NCI-H526 treated with DMSO at 0.1 percent for 48 hours (cell line): ENCODE data around the gene MAN2C1.
"Not testable (repeated sequence)": the region's sequence is repeated elsewhere in the genome, so short reads cannot be mapped to it uniquely, and the experiment has no call there.

Experiments
- DNase-seq: peaks from one replicate; lab custom pipeline; 2025; lab: John Stamatoyannopoulos, UW

The MAN2C1 gene

GRCh38 chr15:75346796-75347221, 21.6 kb downstream of the MAN2C1 start, which contains the start of gene NEIL1:
Gene NEIL1 (plus strand): TSS chr15:75347039. CDS start chr15:75348906, 1,867 bp downstream.
- DNase-seq: no peak

GRCh38 chr15:75343953-75344352, 24.5 kb downstream of the MAN2C1 start:
- DNase-seq: not testable (repeated sequence)

- no peak for DNase-seq
Measured at GRCh38 chr15:75342221-75342620, 26.2 kb downstream of the MAN2C1 start.

DNA sequence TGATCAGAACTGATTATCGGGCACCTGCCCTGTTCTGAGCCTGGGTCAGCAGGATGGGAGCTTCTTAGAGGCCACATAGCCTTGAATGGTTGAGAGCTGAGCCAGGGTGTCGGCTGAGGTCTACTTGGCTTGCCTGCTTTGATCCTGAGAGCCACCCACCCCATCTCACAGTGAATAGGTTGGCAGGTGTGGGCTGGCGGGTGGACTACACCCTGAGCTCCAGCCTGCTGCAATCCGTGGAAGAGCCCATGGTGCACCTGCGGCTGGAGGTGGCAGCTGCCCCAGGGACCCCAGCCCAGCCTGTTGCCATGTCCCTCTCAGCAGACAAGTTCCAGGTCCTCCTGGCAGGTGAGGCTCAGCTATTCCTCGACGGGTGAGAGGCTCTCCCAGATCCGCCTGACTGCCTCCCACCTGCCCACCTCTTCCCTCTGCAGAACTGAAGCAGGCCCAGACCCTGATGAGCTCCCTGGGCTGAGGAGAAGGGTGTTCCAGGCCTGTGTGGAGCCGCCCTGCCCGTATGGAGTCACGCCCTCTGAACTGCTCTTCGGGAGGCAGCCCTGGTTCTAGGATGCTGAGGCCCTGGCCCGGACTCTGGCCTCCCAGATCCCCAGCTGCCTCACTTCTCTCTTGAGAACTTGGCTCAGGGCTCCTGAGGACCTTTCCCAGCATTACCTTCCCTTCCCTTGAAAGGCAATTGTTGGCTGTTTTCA, 28.7 kb downstream of the MAN2C1 start:
- no peak for DNase-seq

DNA sequence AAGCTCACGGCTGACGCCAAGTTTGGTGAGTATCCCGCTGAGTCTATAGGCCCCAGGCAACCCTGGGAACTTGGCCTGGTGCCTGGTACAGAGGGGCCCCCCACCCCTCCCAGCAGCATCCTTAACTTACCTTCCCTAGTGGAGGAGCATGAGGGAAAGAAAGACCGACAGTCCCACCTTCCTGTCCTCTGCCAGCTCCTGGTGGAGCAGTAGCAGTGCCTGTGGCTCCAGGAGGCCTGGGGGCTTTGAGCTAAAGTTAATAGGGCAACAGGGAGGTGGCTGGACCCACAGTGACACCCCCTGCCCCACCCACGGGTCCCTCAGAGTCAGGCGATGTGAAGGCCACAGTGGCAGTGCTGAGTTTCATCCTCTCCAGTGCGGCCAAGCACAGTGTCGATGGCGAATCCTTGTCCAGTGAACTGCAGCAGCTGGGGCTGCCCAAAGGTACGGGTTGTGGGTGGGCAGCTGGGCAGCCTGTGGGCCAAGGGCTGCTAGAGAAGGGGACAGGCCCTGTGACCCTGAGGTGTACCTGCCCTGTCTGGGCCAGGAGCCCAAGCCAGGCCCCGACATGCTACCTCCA, 29.7 kb downstream of the MAN2C1 start:
- no peak for DNase-seq

DNA sequence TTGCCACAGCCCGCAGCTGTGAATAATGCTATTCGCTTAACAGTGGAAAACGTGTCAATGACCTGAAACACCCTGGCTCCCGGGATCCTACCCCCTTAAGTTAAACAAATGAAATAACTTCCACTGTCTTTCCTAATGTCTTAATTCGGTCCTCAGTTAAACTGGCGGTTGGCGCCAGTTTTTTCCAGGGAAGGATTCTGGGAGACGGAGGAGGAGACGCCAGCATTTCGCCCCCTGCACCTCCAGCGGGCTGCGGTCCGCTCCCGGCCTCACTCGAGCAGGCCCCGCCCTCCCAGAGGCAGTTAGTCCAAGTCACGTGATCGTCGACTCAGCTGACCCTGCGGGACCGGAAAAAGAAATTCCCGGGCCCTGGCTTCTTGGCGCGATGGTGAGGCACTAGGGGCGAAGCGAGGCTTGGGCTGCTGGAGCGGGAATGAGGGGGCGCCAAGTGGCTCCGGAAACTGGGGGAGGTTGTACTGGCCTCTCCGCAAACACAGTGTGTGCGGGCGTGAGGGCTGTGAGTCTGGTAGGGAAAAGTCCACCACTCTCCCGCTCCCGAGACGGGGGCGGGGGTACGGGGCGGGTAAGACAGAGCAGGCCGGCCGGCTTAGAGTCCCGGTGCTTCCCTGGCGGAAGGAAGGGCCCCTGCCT, 32.6 kb downstream of the MAN2C1 start, which contains the start of gene COMMD4:
Gene COMMD4 (plus strand): TSS at position 359 of the 651 bp plus-strand sequence. CDS start 27 bp downstream, at position 386.
- DNase-seq: peak; percentile 86

DNA sequence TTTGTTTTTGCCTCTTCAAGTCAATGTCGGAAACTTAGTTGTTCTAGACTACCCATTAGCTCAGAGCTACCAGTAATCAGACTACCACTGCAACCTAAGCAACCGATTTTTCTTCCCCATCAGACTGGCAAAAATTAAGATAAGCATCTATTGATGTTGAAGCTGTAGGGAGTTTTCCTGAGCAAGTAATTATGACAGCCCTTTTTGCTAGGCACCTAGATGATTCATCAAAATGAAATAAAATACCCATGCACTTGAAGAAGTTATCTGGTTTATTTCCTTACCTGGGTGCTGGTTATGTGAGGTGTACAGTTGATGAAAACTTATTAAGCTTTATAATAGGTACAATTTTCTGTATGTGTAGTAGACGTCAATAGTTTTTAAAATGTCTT, 33.1 kb downstream of the MAN2C1 start:
- DNase-seq: no peak

- DNase-seq: not testable (repeated sequence)
Measured at GRCh38 chr15:75333654-75334419, 34.6 kb downstream of the MAN2C1 start.

- DNase-seq: not testable (repeated sequence)
Measured at GRCh38 chr15:75332093-75332492, 36.3 kb downstream of the MAN2C1 start.

DNA sequence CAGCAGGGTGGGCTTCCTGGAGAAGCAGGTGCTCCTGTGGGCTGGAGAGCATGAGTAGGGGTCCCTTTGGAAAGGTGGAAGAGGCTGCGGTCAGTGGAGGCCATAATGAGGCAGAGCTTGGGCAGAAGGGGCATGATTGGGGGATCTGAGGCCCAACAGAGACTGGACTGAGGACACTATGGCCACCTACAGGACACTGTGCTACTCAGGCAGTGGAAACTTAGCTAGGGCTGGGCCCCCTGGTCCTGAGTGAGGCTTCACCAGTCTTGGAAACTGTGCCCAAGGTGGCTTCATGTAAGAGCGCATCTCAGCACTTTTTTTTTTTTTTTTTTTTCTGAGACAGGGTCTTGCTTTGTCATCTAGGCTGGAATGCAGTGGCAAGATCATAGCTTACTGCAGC, 38.8 kb downstream of the MAN2C1 start:
- no peak for DNase-seq

- DNase-seq: no peak
Measured at GRCh38 chr15:75328493-75329314, 39.7 kb downstream of the MAN2C1 start.

DNA sequence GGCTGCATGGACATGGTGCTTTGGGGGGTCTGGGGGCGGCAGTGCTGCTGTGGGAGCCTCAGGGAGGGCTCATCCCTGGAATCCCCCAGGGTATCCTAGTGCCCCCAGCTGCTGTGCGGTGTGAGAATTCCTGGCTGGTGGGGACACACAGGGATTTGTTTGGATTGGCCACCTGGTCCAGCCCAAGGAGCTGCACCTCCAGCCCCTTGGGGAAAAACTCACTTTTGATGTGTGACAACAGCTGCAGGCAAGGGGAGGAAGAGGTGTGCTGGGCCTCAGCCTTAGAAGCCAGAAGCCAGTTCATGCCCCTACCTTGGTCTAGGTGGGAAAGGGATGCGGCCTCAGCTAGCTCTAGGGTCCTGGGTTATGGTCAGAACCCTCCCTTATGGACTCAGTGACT, 40.9 kb downstream of the MAN2C1 start:
- DNase-seq: no peak

DNA sequence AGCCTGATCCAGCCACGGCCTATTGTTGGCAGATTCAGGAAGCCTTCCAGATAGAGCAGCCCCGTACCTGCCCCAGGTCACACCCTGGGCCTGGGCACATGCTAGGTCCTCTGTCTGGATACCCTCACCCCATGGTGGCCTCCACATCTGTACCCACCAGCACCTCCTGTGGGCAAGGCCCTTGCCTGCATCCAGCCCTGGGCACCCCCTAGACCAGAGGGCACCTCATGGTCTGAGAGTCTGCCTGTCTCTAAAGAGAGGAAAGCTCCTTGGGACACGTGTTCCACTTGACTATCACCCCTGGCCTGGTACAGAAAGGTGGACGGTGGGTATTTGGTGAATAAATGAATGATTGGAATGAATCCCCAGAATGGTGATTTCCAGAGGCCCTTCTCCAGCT, 41.4 kb downstream of the MAN2C1 start:
- no peak for DNase-seq

GRCh38 chr15:75325922-75326321, 42.5 kb downstream of the MAN2C1 start:
- no peak for DNase-seq

- DNase-seq: no peak
Measured at GRCh38 chr15:75321711-75322110, 46.7 kb downstream of the MAN2C1 start.

GRCh38 chr15:75319231-75319897, 49.0 kb downstream of the MAN2C1 start:
- DNase-seq: not testable (repeated sequence)

- DNase-seq: no peak
Measured at GRCh38 chr15:75314552-75315290, 53.7 kb downstream of the MAN2C1 start.

DNA sequence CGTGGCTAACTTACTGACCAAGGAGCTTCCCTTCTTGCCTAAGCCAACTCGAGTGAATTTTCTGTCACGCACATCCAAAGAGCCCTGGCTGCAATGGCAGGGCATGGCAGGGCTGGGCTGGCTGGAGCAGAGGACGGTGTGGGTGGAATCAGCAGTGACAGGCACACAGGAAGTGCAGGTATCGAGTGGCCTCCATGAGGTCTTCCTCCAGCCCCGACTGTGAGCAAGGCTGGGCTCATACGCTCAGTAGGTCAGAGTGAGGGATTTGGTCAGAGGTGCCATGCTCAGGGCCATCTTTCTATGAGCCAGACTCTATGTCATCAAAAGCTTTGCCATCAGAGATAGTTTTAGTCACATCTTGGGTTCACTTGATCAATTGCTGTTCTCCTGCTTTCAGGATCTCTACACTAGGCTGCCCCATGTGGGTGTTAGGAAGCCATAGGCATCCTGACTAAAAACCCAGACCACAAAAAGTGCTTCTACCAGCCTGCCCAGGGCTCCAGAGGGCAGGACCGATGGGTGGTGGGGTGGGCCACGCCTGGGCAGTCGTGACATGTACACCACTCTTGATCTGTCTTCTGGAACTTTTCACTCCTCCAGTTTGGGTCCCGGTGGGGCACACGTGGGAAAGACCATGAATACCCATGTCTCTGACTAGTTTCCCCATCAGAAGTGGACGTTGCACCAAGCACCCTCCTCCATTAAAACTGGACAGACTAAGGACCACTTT, 55.1 kb downstream of the MAN2C1 start:
- DNase-seq: no peak

- not testable (repeated sequence) for DNase-seq
Measured at GRCh38 chr15:75312548-75312947, 55.9 kb downstream of the MAN2C1 start.
